HG03442 (cell line): ENCODE measurements around the gene MAP3K5.
"Not testable (repeated sequence)": the region's sequence is repeated elsewhere in the genome, so short reads cannot be mapped to it uniquely, and the experiment has no call there.

Experiments
- ATAC-seq: cut with Tn5 transposase; IDR thresholded peaks from one replicate; pipeline ENCODE4 v1.9.1; 2021; ENCODE audit warnings: mild to moderate bottlenecking, moderate library complexity; ENCODE audit not compliant: unreplicated experiment

MAP3K5 gene

DNA sequence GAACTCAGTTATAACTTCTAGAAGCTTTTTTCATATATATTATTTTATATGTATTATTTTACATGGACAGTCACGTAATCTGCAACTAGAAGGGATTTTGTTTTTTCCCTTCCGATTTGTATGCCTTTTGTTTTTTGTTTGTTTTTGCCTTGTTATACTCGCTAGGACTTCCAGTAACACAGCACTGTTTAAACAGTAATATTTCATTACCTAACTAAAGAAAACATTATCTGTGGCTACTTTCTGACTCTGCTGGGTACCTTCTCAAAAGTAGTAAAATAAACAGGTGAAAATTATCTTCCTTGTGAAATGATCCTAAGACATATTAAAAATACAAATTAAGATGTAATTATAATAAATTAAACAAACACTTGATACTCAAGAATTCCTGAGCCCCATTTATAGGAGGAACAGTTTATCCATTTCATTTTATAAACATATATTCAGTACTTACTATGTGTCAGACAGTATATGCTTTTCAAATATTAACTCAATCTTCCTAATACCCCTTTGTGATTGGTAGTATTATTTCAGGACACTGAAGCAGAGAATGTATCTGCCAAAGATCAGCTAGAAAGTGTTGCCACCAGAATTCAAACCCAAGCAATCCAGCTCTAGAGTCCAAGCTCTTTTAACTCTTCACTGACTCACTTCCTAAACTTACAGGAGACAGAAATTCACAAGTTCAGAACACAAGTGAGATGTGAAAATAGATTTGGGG lies 65.3 kb downstream of the MAP3K5 start:
- no peak for ATAC-seq

- ATAC-seq: no peak
These were observed 67.2 kb downstream of the MAP3K5 start for GRCh38 chr6:136725124-136725523.

DNA sequence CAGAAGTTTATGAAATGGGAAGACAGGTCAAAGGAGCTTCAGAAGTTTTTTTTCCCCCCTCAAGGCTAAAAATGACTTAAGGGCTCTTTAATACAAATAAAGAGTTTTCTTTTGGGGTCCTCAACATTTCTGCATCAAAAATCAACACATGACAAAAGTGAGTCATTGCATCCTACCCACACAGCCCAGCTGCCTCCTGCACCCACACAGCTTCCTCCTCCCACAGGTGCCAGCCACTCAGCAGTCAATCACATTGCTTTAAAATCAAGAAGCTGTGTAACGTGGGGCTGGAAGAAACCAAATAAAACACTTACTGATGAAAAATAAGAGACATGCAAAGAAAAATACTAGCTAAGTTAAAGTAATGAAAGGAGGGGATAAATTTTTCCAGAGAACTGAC lies 68.5 kb downstream of the MAP3K5 start:
- ATAC-seq: peak; percentile 35

DNA sequence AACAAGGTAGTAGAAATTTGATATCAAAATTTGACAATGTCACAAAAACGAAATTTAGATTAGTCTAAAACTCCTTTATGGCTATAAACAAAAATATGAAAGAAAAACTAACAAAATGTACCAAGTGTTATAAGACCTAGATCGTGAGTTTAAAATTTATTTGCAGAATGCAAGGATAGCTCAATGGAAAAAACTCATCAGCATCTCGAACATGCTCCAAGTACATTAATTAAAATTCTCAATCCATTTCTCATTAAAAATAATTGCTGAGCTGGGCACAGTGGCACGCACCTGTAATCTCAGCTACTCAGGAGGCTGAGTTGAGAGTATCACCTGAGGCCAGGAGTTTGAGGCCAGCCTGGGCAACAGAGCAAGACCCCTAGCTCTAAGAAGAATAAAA lies 70.8 kb downstream of the MAP3K5 start:
- no peak for ATAC-seq

DNA sequence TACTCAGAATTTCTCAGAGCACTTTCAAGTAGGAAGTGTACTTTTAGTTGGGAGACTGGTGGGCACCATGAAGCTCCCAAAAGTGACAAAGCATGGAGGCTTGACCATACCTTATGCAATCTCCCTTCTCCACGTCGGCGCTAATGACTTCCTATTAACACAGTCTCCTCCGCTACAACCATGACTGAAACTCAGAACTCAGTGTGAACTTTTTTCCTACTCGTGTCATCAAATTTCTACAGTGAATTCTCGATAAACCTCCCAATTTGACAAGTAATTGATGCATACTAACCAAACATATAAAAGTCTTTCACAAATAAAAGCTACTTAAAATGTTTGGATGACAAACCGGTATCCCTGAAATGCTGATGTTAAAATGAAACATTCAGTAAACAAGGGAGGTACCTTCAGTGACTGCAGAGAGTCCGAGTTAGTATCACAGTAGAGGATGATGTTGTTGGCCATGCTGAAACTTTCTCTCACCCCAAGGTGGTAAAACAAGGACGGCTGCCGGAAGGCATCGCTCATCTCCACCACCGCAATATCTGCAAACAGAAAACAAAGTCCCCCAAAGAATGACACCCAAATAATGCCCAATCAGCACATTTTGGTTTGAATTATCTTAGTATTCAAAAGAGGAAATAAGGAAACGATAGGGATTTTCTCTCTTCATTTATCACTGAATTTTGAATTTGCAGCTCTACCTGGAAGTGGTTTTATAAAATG lies 72.1 kb downstream of the MAP3K5 start:
- ATAC-seq: peak; percentile 63

DNA sequence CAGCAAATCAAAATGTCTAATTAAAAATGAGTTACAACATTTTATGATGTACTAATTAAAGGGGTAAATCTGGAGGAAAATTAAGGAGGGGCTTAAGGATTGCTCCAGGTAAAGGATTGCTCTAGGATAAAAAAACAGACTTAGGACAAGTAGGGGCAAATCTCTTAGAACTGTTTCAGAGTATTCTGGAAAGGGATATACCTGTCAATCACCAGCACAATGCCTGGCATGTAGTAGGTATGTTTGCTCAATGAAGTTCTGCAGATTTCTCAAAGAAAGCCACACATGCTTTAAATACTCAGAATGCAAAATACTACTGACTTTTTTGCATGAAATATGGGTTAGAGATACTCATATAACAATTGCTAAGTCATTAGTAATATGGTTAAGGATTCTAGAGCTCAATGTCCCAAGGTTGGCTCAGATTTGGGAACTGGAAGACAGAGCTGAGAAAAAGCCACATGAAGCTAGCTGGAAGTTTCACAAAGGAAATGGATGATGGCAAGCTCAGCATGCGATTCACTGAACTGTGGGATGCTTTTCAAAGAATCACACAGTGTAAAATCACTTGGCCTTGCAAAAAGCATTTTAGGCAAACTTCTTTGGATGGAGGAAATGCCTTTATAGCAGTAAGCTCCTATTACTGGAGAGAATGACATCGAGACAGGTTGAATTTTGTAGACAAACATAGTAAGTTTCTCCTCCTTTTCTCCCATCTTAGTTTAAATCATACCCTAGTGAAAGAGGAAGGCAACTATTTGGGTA lies 72.8 kb downstream of the MAP3K5 start:
- peak; percentile 38 for ATAC-seq

DNA sequence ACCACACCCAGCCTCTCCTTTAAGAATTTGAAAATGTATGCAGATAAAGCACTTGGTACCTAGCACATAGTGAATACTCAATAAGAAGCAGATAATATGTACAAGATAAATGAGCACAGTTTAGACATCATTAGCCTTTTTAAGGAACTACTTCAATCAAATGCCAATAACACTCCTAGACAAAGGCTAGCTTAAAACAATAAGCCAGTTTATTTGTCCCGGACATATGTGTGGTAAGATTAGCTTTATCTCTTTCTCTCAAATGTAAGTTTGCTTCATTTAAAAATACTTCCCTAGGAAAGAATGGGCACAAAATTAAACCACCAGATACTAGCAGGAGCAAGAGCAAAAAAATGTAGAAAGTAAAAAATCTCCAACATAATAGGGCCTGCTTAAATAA lies 73.8 kb downstream of the MAP3K5 start:
- ATAC-seq: no peak

- no peak for ATAC-seq
These were observed 74.6 kb downstream of the MAP3K5 start for GRCh38 chr6:136717716-136717990.

- peak; percentile 34 for ATAC-seq
These were observed 75.2 kb downstream of the MAP3K5 start for GRCh38 chr6:136716917-136717715.

DNA sequence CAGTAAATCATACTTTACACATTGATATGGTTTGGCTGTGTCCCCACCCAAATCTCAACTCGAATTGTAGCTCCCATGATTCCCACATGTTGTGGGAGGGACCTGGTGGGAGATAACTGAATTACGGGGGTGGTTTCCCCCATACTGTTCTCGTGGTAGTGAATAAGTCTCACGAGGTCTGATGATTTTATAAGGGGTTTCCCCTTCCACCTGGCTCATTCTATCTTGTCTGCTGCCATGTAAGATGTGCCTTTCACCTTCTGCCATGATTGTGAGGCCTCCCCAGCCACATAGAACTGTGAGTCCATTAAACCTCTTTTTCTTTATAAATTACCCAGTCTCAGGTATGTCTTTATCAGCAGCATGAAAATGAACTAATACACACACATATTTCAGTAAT lies 79.6 kb downstream of the MAP3K5 start:
- not testable (repeated sequence) for ATAC-seq

- no peak for ATAC-seq
These were observed 80.6 kb downstream of the MAP3K5 start for GRCh38 chr6:136711644-136712043.

DNA sequence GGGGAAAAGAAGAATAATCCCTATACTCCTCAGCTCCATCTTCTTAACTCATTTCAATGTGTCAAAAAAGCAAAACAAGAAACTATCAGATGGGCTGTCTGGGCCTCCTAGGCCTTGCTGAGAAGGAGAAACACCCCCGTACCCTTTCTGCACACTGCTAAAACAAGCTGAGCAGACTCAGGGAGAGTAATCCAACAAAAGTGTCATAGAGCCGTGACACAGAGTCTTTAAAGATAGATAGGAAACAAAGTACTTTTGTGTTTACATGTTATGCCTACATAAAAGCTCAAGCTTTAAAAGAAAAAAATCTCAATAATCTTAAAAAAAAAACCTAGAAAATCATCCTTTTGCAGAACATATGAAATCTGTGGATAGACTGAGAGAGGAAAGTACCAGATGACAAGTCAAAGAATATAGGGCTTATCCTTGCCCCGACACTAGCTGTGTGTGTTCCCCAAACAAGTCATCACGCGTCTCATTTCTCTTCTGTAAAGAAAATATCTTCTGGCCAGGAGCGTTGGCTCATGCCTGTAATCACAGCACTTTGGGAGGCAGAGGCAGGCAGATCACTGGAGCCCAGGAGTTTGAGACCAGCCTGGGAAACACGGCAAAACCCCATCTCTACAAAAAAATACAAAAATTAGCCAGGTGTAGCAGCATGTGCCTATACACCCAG lies 81.3 kb downstream of the MAP3K5 start:
- no peak for ATAC-seq

GRCh38 chr6:136709429-136709828 lies 82.8 kb downstream of the MAP3K5 start:
- no peak for ATAC-seq

- no peak for ATAC-seq
These were observed 85.8 kb downstream of the MAP3K5 start for GRCh38 chr6:136706430-136706829.

GRCh38 chr6:136703331-136703865 lies 88.9 kb downstream of the MAP3K5 start:
- no peak for ATAC-seq

DNA sequence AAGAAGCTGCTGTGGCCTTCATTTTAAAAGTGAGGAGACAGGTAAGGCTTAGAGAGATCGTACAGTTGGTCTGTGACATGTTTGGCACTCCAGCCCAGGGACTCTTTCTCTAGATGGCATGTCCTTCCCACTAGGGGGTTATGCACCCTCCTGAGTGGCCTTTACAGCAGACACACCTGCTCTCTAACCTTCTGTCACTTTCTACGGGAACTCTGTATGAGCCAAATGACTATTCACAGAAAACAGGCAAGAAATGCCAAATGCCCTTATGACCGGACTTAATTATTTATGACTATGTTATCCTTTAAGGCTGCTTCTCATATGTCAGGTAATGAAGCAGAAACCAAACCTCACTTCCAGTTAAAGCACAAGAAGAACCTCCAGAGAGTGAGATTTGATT lies 91.2 kb downstream of the MAP3K5 start:
- no peak for ATAC-seq

- ATAC-seq: no peak
These were observed 92.9 kb downstream of the MAP3K5 start for GRCh38 chr6:136699358-136699757.

DNA sequence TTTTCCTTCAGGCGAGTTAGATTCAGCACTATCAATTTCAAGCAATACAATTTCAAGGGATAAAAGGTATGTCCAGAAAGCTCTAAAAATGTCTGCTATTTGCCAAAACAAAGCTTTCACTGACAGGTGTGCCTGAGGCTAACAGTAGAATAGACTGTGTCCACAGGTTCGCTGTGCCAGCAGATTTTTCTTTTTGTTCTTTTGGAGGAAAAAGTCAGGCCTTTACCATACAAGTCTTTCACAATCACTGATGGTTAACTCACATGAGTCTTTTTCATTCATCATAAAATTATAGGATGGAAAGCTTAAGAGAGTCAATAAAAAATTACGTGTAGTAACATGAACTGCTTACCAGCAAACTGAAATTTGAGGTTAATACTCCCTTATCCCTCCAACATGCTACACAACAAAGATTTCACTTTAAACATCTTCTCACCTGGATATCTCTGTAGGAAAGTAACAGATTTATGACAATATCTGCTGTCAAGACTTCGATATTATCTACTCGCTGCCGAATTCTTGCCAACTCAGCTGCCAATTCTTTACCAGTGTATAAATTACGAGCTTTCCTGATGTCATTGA lies 95.4 kb downstream of the MAP3K5 start:
- ATAC-seq: no peak

DNA sequence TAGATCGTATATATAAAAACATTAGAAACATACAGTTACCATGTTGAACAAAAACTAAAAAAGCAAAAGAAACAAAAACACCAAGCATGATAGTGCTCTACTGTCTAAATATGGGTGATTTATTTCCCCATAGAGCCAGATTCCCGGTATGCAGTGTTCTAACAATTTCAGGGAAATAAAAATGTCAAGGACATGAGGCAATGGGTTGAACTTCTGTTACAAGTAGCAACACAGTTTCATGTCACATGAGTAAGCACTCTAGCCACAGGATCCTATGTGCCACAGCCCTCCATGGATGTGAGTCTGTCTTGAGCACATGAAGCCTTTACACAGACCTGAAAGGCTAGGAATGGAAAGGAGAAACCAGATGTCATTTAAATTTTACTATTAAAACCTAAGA lies 96.0 kb downstream of the MAP3K5 start:
- ATAC-seq: no peak

DNA sequence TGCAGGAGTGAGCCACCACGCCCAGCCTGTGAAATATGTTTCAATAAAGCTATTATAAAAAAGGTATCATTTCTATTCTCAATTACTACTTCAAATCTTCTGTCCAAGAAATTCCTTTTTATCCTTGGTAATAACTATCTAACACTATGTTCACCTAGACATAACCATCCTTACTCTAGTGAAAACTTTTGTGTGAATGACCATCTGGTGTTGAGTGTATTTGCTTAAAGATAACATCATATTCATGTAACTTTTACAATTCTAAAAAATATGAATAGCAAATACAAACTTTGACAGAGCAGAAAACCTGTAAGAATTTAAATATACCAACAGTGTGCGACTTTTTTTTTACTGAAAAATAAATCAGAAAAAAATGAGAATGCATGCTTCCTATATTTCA lies 96.9 kb downstream of the MAP3K5 start:
- no peak for ATAC-seq
